Thoracic aorta (tissue), 2 donors: ENCODE measurements around the gene NOXRED1. TPM values are rescaled to one million over a fixed set of nuclear protein-coding genes. Genes with fewer than 3 reads are reported as not detected.
A peak's percentile ranks its signal among the peaks of the same experiment; 100 is the strongest.

Source experiments
- ATAC-seq: fragments of 150-250 bp; one replicate; pipeline ENCODE4 v1.8.0; 2017; ENCODE audit warnings: low read depth; ENCODE audit not compliant: insufficient number of reproducible peaks, low FRiP score
- DNase-seq: peaks from one replicate; pipeline ENCODE4 v3.0.0-alpha.2; 2020; ENCODE audit warnings: low spot score
- H3K27ac ChIP-seq, 2 donors: fragments of 200-600 bp; sonication (generic); 1 replicate in 1 of 2; 2 replicates in 1 of 2; pipeline ENCODE4 v1.5.1; 2016; ENCODE audit warnings: mild to moderate bottlenecking in 2 of 2, moderate library complexity in 2 of 2
- H3K27me3 ChIP-seq: fragments of 200-600 bp; sonication (generic); replicated peaks from 2 replicates; pipeline ENCODE4 v1.6.0; 2016; ENCODE audit warnings: mild to moderate bottlenecking; ENCODE audit not compliant: insufficient read depth
- H3K36me3 ChIP-seq: fragments of 200-600 bp; sonication (generic); one replicate; pipeline ENCODE4 v1.5.1; 2016
- H3K4me1 ChIP-seq, 2 donors: fragments of 200-600 bp; sonication (generic); 1 replicate in 1 of 2; 2 replicates in 1 of 2; pipeline versions ENCODE4 v1.5.1 to v1.6.0; 2016; ENCODE audit warnings: low read depth in 2 of 2, mild to moderate bottlenecking in 1 of 2; ENCODE audit not compliant: control insufficient read depth in 1 of 2
- H3K4me3 ChIP-seq: fragments of 200-600 bp; sonication (generic); 2 replicates; pipeline ENCODE4 v1.5.1; 2016; ENCODE audit warnings: mild to moderate bottlenecking
- H3K9me3 ChIP-seq: fragments of 200-600 bp; sonication (generic); 2 replicates; pipeline ENCODE4 v1.5.1; 2016
- CTCF ChIP-seq: fragments of 200-600 bp; sonication (generic); IDR thresholded peaks from one replicate; pipeline ENCODE4 v1.5.1; 2019; ENCODE audit warnings: antibody characterized with exemption
- total RNA-seq, 2 donors: library from RNA; depleted of rRNA; stranded (reverse); fragments of >200 nt; gene quantifications; one replicate each; pipeline versions ENCODE4 v1.1.0 to v1.2.3, GENCODE V29; 2016

Gene NOXRED1
- total RNA-seq, 2 donors from 2014 or later, result 0.92 TPM; not detected in 1

GRCh38 chr14:77375973-77376770, 47.2 kb downstream of the NOXRED1 start:
- Histone ChIP-seq H3K9me3 (no peaks in the 10 kb centered on the region), H3K27ac (peak overlapping the region; percentile 44 to 68), H3K27me3 (no peaks in the 10 kb centered on the region), H3K36me3 (no peaks in the 10 kb centered on the region), H3K4me3 (peak overlapping the region; percentile 88), H3K4me1 (peaks cover 7 to 18% of the 10 kb centered on the region in 2 donors)
- TF ChIP-seq CTCF, result no peak
- ATAC-seq (peak; percentile 21), DNase-seq (no peak)

- Histone ChIP-seq H3K36me3 (no peaks in the 10 kb centered on the region), H3K4me3 (peak overlapping the region; percentile 88), H3K27ac (no peak overlapping the region), H3K27me3 (no peaks in the 10 kb centered on the region), H3K9me3 (no peaks in the 10 kb centered on the region), H3K4me1 (peaks cover 7 to 18% of the 10 kb centered on the region in 2 donors)
- ATAC-seq, result no peak
- TF ChIP-seq CTCF, result no peak
- DNase-seq, result no peak
Measured at GRCh38 chr14:77375164-77375950, 48.0 kb downstream of the NOXRED1 start.

DNA sequence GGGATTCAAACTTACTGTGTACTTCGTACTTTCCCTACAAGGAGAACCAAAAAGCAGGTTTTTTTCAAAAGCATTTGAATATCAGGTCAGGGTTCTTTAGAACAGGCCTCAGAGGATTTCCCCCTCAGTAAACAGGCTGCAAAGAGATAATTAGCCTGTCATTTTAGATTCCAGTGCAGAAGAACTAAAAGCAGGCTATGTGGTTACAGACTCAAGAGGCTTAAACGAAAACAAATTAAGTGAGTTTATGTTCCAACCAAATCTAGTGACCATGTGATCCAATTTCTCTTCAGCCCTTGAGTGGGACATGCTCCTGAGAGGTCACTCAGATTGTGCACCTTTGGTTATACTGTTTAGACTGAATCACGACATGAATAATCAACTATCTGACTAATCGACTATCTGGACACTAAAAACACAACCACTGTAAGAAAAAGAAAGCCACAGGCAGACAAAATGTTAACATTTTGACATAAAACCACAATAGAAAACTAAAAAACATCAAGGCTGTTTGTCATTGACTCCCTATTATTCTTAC, 51.0 kb downstream of the NOXRED1 start:
- H3K36me3 ChIP-seq, result no peaks in the 10 kb centered on the region
- H3K4me3 ChIP-seq, result no peak overlapping the region
- no peaks in the 10 kb centered on the region for H3K9me3 ChIP-seq
- DNase-seq, result no peak
- no peak for ATAC-seq
- peaks cover 4 to 14% of the 10 kb centered on the region in 2 donors for H3K4me1 ChIP-seq
- H3K27ac ChIP-seq, result no peak overlapping the region
- TF ChIP-seq CTCF, result no peak
- no peaks in the 10 kb centered on the region for H3K27me3 ChIP-seq

DNA sequence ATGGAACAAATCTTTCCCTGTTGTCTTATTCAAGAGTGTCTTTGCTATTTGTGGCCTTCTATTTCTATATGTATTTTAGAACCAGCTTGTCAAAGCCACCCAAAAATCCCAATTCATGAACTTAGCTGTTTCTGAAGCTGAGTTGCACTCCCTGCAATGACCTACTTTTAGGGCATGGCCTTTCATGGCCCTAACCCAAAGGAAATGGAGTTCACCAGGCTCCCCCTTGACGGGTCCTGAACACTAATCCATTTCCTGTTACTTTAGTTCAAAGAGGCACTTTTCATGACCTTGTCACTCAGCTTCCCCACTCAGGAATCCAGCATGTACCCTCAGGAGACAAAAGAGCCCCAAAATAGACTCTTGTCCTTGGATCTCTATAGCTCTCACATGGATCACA, 54.0 kb downstream of the NOXRED1 start:
- no peak overlapping the region for H3K4me3 ChIP-seq
- no peaks in the 10 kb centered on the region for H3K27me3 ChIP-seq
- no peak for TF ChIP-seq CTCF
- H3K9me3 ChIP-seq, result no peaks in the 10 kb centered on the region
- no peak for ATAC-seq
- no peak overlapping the region for H3K27ac ChIP-seq
- no peaks in the 10 kb centered on the region for H3K4me1 ChIP-seq
- H3K36me3 ChIP-seq, result no peaks in the 10 kb centered on the region
- no peak for DNase-seq

GRCh38 chr14:77364146-77364545, 59.2 kb downstream of the NOXRED1 start:
- DNase-seq (no peak), ATAC-seq (no peak)
- no peak for TF ChIP-seq CTCF

More at GRCh38 chr14:77364146-77364545, 59.2 kb downstream of the NOXRED1 start:
- Histone ChIP-seq H3K36me3 (no peaks in the 10 kb centered on the region), H3K9me3 (no peaks in the 10 kb centered on the region), H3K4me3 (no peak overlapping the region), H3K4me1 (no peaks in the 10 kb centered on the region), H3K27ac (no peak overlapping the region), H3K27me3 (no peaks in the 10 kb centered on the region)
